AG10803 (cell line): ENCODE results near the gene REEP1.
A peak's percentile ranks its signal among the peaks of the same experiment; 100 is the strongest.
"Not testable (repeated sequence)": the region's sequence is repeated elsewhere in the genome, so short reads cannot be mapped to it uniquely, and the experiment has no call there.

Experiments
- DNase-seq: peaks from one replicate; pipeline ENCODE4 v3.0.0; 2010; ENCODE audit warnings: low read depth
- H3K4me3 ChIP-seq: 2 replicates; pipeline ENCODE4 v1.5.1; 2011; ENCODE audit warnings: mild to moderate bottlenecking, low read length, control low read depth
- TF ChIP-seq, protein P1 (sequence below): conservative IDR thresholded peaks from 2 replicates; pipeline ENCODE4 v1.5.1; 2011; ENCODE audit warnings: mild to moderate bottlenecking, low read length, control low read depth, inconsistent platforms

The REEP1 gene

GRCh38 chr2:86201671-86202335 is 135.6 kb downstream of the REEP1 start:
- TF ChIP-seq, protein P1, sequence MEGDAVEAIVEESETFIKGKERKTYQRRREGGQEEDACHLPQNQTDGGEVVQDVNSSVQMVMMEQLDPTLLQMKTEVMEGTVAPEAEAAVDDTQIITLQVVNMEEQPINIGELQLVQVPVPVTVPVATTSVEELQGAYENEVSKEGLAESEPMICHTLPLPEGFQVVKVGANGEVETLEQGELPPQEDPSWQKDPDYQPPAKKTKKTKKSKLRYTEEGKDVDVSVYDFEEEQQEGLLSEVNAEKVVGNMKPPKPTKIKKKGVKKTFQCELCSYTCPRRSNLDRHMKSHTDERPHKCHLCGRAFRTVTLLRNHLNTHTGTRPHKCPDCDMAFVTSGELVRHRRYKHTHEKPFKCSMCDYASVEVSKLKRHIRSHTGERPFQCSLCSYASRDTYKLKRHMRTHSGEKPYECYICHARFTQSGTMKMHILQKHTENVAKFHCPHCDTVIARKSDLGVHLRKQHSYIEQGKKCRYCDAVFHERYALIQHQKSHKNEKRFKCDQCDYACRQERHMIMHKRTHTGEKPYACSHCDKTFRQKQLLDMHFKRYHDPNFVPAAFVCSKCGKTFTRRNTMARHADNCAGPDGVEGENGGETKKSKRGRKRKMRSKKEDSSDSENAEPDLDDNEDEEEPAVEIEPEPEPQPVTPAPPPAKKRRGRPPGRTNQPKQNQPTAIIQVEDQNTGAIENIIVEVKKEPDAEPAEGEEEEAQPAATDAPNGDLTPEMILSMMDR: no peak; the same call in 1 of the 2 replicates
- no peak for DNase-seq
- no peak overlapping the region for H3K4me3 ChIP-seq

DNA sequence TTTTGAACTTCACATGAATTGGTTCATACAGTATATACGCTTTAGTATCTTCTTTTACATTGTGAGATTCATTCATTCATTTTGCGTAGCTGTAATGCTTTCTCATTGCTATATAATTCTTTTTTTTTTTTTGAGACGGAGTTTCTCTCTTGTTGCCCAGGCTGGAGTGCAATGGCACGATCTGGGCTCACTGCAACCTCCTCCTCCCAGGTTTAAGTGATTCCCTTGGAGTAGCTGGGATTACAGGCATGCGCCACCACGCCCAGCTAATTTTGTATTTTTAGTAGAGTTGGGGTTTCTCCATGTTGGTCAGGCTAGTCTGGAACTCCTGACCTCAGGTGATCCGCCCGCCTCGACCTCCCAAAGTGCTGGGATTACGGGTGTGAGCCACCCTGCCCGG is 136.9 kb downstream of the REEP1 start:
- not testable (repeated sequence) for H3K4me3 ChIP-seq

GRCh38 chr2:86199834-86200177 is 137.6 kb downstream of the REEP1 start:
- DNase-seq: no peak
- TF ChIP-seq, protein P1: no peak
- peak overlapping the region; percentile 93 for H3K4me3 ChIP-seq

More for the DNA sequence above, 136.9 kb downstream of the REEP1 start:
- not testable (repeated sequence) for DNase-seq

- no peak for DNase-seq
- H3K4me3 ChIP-seq: peak overlapping the region; percentile 99
- TF ChIP-seq, protein P1: no peak
These were observed 141.5 kb downstream of the REEP1 start for GRCh38 chr2:86195808-86196387.

- peak; percentile 97 for DNase-seq
- H3K4me3 ChIP-seq: peak within 1 kb of the TSS; percentile 99
- TF ChIP-seq, protein P1: no peak
These were observed 142.2 kb downstream of the REEP1 start, which contains the start of gene IMMT for GRCh38 chr2:86195055-86195807. Gene IMMT (minus strand): TSS chr2:86195462. CDS start chr2:86195382, 80 bp downstream.

GRCh38 chr2:86194751-86195054 is 142.7 kb downstream of the REEP1 start:
- TF ChIP-seq, protein P1: no peak
- no peak for DNase-seq

DNA sequence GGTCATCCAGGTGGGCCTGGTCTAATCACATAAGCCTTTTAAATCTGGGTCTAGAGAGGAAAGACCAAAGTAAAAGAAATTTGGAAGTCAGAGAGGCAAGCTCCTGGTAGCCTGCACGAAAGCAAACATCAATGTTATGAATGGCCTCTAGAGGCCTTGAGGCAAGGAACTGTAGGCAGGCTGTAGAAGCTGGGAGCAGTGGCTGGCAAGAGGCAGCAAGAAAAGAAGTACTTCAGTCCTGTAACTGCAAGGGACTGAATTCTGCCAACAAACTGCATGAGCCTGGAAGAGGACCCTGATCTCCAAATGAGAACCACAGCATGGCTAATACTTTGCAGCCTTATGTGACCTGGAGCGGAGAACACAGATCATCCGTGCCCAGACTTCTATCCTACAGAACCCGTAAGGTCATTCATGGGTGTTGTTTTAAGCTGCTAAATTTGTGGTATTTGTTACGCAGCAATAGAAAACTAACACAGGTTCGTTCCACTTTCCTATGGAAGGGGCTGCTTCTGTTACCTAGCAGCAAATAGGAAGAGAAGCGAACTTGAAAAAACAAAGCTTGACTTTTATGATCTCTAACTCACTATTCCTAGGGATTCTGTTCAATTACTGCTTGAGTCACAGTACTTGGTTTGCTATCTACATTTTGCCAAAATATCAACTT is 143.4 kb downstream of the REEP1 start:
- DNase-seq: no peak
- TF ChIP-seq, protein P1: 0 out of 2 replicates have a peak, but pooled peaks have one; percentile 5
- peak overlapping the region; percentile 99 for H3K4me3 ChIP-seq

More at GRCh38 chr2:86194751-86195054, 142.7 kb downstream of the REEP1 start:
- H3K4me3 ChIP-seq: peak overlapping the region; percentile 99
